ENCODE data around the gene COPG2. TPM values are rescaled to one million over a fixed set of nuclear protein-coding genes. Genes with fewer than 3 reads are reported as not detected.

Gene COPG2
- total and polyA plus RNA-seq, 9 donors: 23.8 to 64.1 (median 42.3) TPM

DNA sequence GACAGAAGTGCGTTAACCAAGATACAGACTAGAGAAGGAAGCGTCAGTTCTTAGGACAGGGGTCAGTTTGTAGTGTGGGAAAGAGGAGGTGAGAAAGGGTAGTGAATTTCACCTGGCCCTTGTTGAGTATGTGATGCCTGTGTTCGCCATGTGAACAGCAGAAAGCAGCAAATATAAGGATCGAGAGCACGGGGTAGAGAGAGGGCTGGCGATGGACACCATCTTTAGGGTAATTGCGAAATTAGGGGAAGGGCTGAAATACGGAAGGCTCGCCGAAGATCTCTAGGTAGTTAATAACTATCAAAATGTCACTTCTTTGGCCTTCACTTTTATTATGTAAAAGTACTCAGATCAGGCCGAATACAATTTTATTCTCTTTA is 182.8 kb downstream of the COPG2 start:
- Histone ChIP-seq H3K27me3 (no peaks in the 10 kb centered on the region), H3K4me3 (peak overlapping the region; percentile 41), H3K9me3 (no peaks in the 10 kb centered on the region), H3K36me3 (no peaks in the 10 kb centered on the region), H3K27ac (peak overlapping the region; percentile 19 to 86), H3K4me1 (ENCODE audit: insufficient read depth) (peaks cover 5% of the 10 kb centered on the region)
- TF ChIP-seq CTCF (IDR thresholded peaks at IDR 0.05) (no peak), EP300 (IDR thresholded peaks at IDR 0.05) (no peak), POLR2A (IDR thresholded peaks at IDR 0.05) (no peak)
- WGBS, 3 donors: 72 to 78% (median 75%) methylated on average over 11 of the region's 11 CpGs
- intact Hi-C loops (cut with DNase I): no loop called here
- DNase-seq: no peak

DNA sequence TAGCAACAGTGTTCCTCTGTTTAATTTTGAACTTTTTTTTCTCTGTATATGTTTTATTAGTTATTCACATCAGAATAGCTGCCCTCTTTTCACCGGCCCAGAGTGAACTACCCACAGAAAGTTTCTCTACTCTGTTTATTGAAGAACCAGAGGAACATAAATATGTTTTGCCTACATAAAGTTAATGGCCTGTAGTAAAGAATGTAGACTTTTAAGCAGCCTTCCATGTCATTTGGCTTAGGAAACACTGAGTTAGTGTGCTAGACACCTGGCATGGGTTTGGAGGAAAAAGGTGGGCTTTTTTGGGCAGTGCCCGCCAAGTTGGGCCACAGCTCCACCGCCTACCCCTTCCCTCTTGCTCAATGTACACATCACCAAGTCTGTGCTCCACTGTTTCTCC is 185.5 kb downstream of the COPG2 start:
- Histone ChIP-seq H3K27ac (no peak overlapping the region), H3K27me3 (no peaks in the 10 kb centered on the region), H3K9me3 (no peaks in the 10 kb centered on the region), H3K4me3 (no peak overlapping the region), H3K36me3 (no peaks in the 10 kb centered on the region), H3K4me1 (ENCODE audit: insufficient read depth) (peaks cover 4% of the 10 kb centered on the region)
- 96 to 98% (median 98%) methylated on average over 3 of the region's 3 CpGs for WGBS, 3 donors
- no peak for DNase-seq
- intact Hi-C loops (cut with DNase I): loop anchor here in 1 of 4 donors (1.0 kb wide), 1 partner anchor 33 kb away; no protein-coding TSS in a partner anchor
- no peak for TF ChIP-seq CTCF (IDR thresholded peaks at IDR 0.05)
- TF ChIP-seq POLR2A (IDR thresholded peaks at IDR 0.05): no peak
- TF ChIP-seq EP300 (IDR thresholded peaks at IDR 0.05): no peak

DNA sequence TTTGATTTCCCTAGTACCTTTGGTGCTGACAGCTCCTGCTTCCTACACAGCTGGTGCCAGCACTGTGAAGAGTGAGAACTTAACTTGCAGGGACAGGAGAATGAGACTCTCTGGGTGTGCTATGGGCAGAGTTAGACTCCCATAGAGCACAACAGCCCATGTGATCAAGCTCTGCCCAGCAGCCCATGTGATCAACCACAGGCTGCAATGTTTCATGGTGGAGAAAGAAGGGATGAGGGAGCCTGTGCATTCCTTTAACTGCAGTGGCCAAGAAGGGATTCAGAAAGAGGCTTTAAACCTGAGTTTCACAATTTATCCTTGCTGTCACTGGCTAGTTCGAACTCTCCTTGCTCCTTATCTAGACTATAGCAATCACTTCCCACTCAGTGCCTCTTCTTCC is 186.7 kb downstream of the COPG2 start:
- Histone ChIP-seq H3K4me3 (no peak overlapping the region), H3K9me3 (no peaks in the 10 kb centered on the region), H3K36me3 (no peaks in the 10 kb centered on the region), H3K27ac (no peak overlapping the region), H3K27me3 (no peaks in the 10 kb centered on the region), H3K4me1 (ENCODE audit: insufficient read depth) (peaks cover 4% of the 10 kb centered on the region)
- intact Hi-C loops (cut with DNase I): no loop called here
- TF ChIP-seq CTCF (IDR thresholded peaks at IDR 0.05) (no peak), POLR2A (IDR thresholded peaks at IDR 0.05) (no peak), EP300 (IDR thresholded peaks at IDR 0.05) (no peak)
- no peak for DNase-seq
- 23 to 53% (median 39%) methylated on average over 1 of the region's 1 CpG for WGBS, 3 donors

GRCh38 chr7:130479716-130480400 is 188.7 kb downstream of the COPG2 start:
- Histone ChIP-seq H3K27ac (no peak overlapping the region), H3K9me3 (no peaks in the 10 kb centered on the region), H3K27me3 (no peaks in the 10 kb centered on the region), H3K36me3 (no peaks in the 10 kb centered on the region), H3K4me1 (ENCODE audit: insufficient read depth) (no peaks in the 10 kb centered on the region), H3K4me3 (no peak overlapping the region)
- no peak for DNase-seq
- TF ChIP-seq CTCF (IDR thresholded peaks at IDR 0.05) (no peak), POLR2A (IDR thresholded peaks at IDR 0.05) (no peak), EP300 (IDR thresholded peaks at IDR 0.05) (no peak)
- intact Hi-C loops (cut with DNase I): no loop called here
- WGBS, 3 donors: 88 to 97% (median 88%) methylated on average over 1 of the region's 1 CpG
